Fibroblast of skin of scalp (primary cell): ENCODE data around the gene RCOR3.
"Not testable (repeated sequence)": the region's sequence is repeated elsewhere in the genome, so short reads cannot be mapped to it uniquely, and the experiment has no call there.

Experiments used
- DNase-seq: peaks from one replicate; pipeline ENCODE4 v3.0.0-alpha.2; 2013

The RCOR3 gene

GRCh38 chr1:211260141-211261107 lies 1.3 kb downstream of the RCOR3 start:
- DNase-seq, result peak; percentile 68

- DNase-seq, result no peak
Measured at GRCh38 chr1:211261229-211261628, 2.1 kb downstream of the RCOR3 start.

- not testable (repeated sequence) for DNase-seq
Measured at GRCh38 chr1:211263022-211263421, 3.9 kb downstream of the RCOR3 start.

- no peak for DNase-seq
Measured at GRCh38 chr1:211267204-211267857, 8.2 kb downstream of the RCOR3 start.

- DNase-seq, result no peak
Measured at GRCh38 chr1:211279340-211279739, 20.2 kb downstream of the RCOR3 start.

GRCh38 chr1:211280910-211281309 lies 21.7 kb downstream of the RCOR3 start:
- DNase-seq, result no peak

- peak; percentile 19 for DNase-seq
Measured at GRCh38 chr1:211281320-211282022, 22.3 kb downstream of the RCOR3 start.

GRCh38 chr1:211282023-211282373 lies 22.8 kb downstream of the RCOR3 start:
- no peak for DNase-seq

GRCh38 chr1:211285196-211285595 lies 26.0 kb downstream of the RCOR3 start:
- no peak for DNase-seq

- DNase-seq, result no peak
Measured at GRCh38 chr1:211287218-211287617, 28.1 kb downstream of the RCOR3 start.

GRCh38 chr1:211292411-211292810 lies 33.2 kb downstream of the RCOR3 start:
- DNase-seq, result no peak

GRCh38 chr1:211296396-211296795 lies 37.2 kb downstream of the RCOR3 start:
- no peak for DNase-seq

- peak; percentile 76 for DNase-seq
Measured at GRCh38 chr1:211305044-211305443, 45.9 kb downstream of the RCOR3 start.

GRCh38 chr1:211309617-211310016 lies 50.5 kb downstream of the RCOR3 start:
- no peak for DNase-seq

GRCh38 chr1:211313392-211313791 lies 54.2 kb downstream of the RCOR3 start:
- DNase-seq, result no peak

- DNase-seq, result no peak
Measured at GRCh38 chr1:211318576-211319280, 59.6 kb downstream of the RCOR3 start.

GRCh38 chr1:211319892-211320291 lies 60.7 kb downstream of the RCOR3 start:
- DNase-seq, result no peak

- DNase-seq, result no peak
Measured at GRCh38 chr1:211320980-211321379, 61.8 kb downstream of the RCOR3 start.

GRCh38 chr1:211321646-211322045 lies 62.5 kb downstream of the RCOR3 start:
- DNase-seq, result not testable (repeated sequence)

- DNase-seq, result peak; percentile 67
Measured at GRCh38 chr1:211323156-211324063, 64.2 kb downstream of the RCOR3 start.

GRCh38 chr1:211324992-211325775 lies 66.0 kb downstream of the RCOR3 start:
- DNase-seq, result no peak
